HUES64 (cell line): Measurements from ENCODE around the gene FGFBP3.
"Not testable (repeated sequence)": the region's sequence is repeated elsewhere in the genome, so short reads cannot be mapped to it uniquely, and the experiment has no call there.

Experiments used
- H3K27ac ChIP-seq: 2 replicates; pipeline ENCODE4 v1.7.0; 2013; ENCODE audit warnings: low read depth, low read length, inconsistent platforms
- H3K27me3 ChIP-seq: 2 replicates; pipeline ENCODE4 v1.6.1; 2013; ENCODE audit warnings: mild to moderate bottlenecking, low read length; ENCODE audit not compliant: insufficient read depth
- H3K36me3 ChIP-seq: 2 replicates; pipeline ENCODE4 v1.6.1; 2013; ENCODE audit warnings: mild to moderate bottlenecking, low read length; ENCODE audit not compliant: insufficient read depth
- H3K4me1 ChIP-seq: 2 replicates; pipeline ENCODE4 v1.6.1; 2013; ENCODE audit warnings: mild to moderate bottlenecking, low read length, moderate library complexity; ENCODE audit not compliant: insufficient read depth
- H3K4me3 ChIP-seq: 2 replicates; pipeline ENCODE4 v1.5.1; 2013; ENCODE audit warnings: mild to moderate bottlenecking, low read length, moderate library complexity
- H3K9ac ChIP-seq: 2 replicates; pipeline ENCODE4 v1.6.1; 2013; ENCODE audit warnings: mild to moderate bottlenecking, low read depth, low read length
- H3K9me3 ChIP-seq: 2 replicates; pipeline ENCODE4 v1.6.1; 2013; ENCODE audit warnings: low read depth, low read length; ENCODE audit not compliant: insufficient read depth
- WGBS: fragments of 150-250, 120-280 bp; methylation state at CpG from one replicate; pipeline ENCODE4 v1.1.7; 2013; ENCODE audit warnings: missing lambda C conversion rate; 5-methylcytosine and 5-hydroxymethylcytosine counted together

Gene FGFBP3

GRCh38 chr10:91896212-91896756 lies 13.0 kb downstream of the FGFBP3 start:
- Histone ChIP-seq H3K27ac (no peak overlapping the region), H3K36me3 (no peaks in the 10 kb centered on the region), H3K4me1 (peaks cover 5% of the 10 kb centered on the region; the same call in 1 of the 2 replicates), H3K27me3 (no peaks in the 10 kb centered on the region), H3K9me3 (no peaks in the 10 kb centered on the region), H3K4me3 (no peak overlapping the region), H3K9ac (no peak overlapping the region)
- WGBS = 97% methylated on average over 3 of the region's 3 CpGs

- H3K27ac ChIP-seq, H3K9ac ChIP-seq, H3K36me3 ChIP-seq, H3K4me3 ChIP-seq, H3K27me3 ChIP-seq, H3K9me3 ChIP-seq: not testable (repeated sequence)
- H3K4me1 ChIP-seq = peaks cover 15% of the 10 kb centered on the region; the same call in 1 of the 2 replicates
- WGBS = 92% methylated on average over 14 of the region's 14 CpGs
Observed at GRCh38 chr10:91894261-91894685, 15.0 kb downstream of the FGFBP3 start.

DNA sequence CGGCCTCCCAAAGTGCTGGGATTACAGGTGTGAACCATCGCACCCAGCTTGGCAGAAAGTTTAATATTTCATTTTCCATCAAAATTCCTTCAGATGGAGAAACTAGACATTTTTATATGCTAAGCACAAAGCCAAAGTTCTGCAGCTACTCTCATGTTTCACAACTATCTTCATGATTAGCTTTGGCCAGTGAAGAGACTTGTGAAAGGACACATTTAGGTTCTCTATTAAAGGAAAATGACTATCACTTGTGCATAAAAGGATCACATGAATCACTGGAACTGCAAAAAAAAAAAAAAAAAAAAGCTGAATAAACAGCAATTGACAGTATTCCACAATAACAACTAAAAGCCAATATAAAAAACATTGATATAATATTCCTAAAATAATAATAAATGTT lies 16.2 kb downstream of the FGFBP3 start:
- WGBS = 90% methylated on average over 2 of the region's 2 CpGs
- peaks cover 20% of the 10 kb centered on the region for H3K4me1 ChIP-seq
- no peaks in the 10 kb centered on the region for H3K27me3 ChIP-seq
- H3K27ac ChIP-seq = no peak overlapping the region
- no peak overlapping the region for H3K4me3 ChIP-seq
- H3K36me3 ChIP-seq = no peaks in the 10 kb centered on the region
- H3K9me3 ChIP-seq = no peaks in the 10 kb centered on the region
- no peak overlapping the region for H3K9ac ChIP-seq

- Histone ChIP-seq H3K27me3 (no peaks in the 10 kb centered on the region), H3K4me1 (peaks cover 30% of the 10 kb centered on the region), H3K9ac (no peak overlapping the region), H3K27ac (no peak overlapping the region), H3K9me3 (no peaks in the 10 kb centered on the region), H3K4me3 (no peak overlapping the region), H3K36me3 (no peaks in the 10 kb centered on the region)
- WGBS = 84% methylated on average over 1 of the region's 1 CpG
Observed at GRCh38 chr10:91891125-91892001, 17.9 kb downstream of the FGFBP3 start.

DNA sequence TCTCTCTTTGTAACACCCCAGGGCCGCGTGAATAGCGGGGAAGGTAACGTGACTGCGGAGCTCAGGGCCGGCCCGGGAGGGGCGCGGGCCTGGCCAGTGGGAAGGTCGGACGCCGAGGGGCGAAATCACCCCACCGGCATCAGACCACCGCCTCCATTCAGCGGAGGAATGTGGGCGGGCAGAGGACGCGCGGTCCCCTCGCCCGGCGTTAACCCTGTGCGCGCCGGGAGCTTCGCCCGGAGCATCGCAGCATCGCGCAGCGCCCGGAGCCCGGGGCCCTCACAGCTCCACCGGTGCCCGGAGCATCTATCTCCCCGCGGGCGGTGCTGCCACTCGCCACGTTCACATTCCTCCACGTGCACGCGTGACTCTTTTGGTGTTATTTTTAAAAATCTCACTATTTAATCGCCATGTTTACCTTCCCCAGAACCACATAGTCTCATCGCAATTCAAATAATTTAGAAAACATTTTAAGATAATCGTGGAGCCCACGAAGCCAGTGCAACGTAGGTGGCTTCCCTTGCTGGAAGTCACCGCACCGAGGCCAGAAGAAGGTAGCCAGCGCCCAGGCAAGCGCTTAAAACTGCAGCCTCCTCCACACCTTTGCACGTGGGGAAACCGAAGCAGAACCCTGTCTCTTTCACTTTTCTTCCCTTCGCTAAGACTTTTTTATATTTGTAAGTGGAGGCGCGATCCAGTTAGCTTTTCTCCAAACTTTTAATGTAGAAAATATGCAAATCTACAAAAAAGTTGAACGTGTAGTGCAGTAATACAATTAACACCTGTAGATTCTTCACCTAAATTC lies 21.8 kb downstream of the FGFBP3 start:
- H3K27me3 ChIP-seq = no peaks in the 10 kb centered on the region
- peak overlapping the region; percentile 89 for H3K27ac ChIP-seq
- H3K36me3 ChIP-seq = no peaks in the 10 kb centered on the region
- H3K4me3 ChIP-seq = peak overlapping the region; percentile 50
- peak overlapping the region; percentile 90 for H3K9ac ChIP-seq
- H3K9me3 ChIP-seq = no peaks in the 10 kb centered on the region
- WGBS = 1% methylated on average over 56 of the region's 59 CpGs
- peaks cover 60% of the 10 kb centered on the region for H3K4me1 ChIP-seq

DNA sequence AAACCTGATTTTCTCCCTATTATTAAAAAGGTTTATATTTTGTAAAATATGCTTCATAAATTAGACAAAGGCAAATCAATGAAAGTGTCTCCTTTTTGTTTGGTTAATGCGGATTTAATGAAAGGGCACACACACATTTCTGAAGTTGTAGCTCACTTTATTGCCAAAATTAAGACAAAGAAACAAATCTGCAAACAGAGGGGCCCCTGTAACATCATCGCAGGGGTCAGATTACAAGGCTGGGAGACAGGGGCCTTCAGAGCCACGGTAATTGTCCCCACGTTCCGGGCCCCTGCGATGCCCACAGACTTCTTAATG lies 22.4 kb downstream of the FGFBP3 start:
- Histone ChIP-seq H3K9me3 (no peaks in the 10 kb centered on the region), H3K36me3 (no peaks in the 10 kb centered on the region), H3K4me1 (peaks cover 60% of the 10 kb centered on the region), H3K27ac (peak overlapping the region; percentile 89), H3K27me3 (no peaks in the 10 kb centered on the region), H3K9ac (peak overlapping the region; percentile 53), H3K4me3 (peak overlapping the region; percentile 50; the same call in 1 of the 2 replicates)
- under 1% methylated on average over 5 of the region's 6 CpGs for WGBS

DNA sequence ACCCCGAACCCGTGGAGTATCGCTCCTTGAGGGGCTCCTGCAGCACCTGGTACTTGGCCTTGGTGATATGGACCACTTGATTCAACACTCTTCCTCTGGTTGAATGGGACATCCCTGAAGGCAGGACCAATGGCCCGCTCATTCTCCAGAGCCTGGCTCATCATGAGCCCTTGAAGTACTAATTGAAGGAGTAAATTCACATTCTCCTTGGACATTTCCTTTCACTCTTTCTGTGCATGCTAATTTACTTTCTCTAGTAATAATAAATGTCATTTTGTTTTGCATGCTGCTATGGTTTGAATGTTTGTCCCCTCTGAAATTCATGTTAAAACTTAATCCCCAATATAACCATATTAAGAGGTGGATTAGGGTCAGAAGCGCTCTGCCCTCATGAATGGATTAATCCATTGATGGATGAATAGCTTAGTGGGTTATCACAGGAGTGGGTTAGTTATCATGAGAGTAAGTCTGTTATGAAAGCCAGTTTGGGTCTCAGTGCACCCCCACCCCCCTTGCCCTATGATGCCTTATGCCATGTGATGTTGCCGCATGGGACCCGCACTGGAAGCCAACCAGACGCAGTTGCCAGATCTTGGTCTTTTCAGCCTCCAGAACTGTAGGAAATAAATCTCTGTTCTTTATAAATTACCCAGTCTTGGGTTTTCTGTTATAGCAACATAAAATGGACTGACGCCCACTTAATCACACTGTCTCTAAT lies 23.8 kb downstream of the FGFBP3 start:
- no peaks in the 10 kb centered on the region for H3K36me3 ChIP-seq
- peaks cover 59% of the 10 kb centered on the region for H3K4me1 ChIP-seq
- H3K27ac ChIP-seq = peak overlapping the region; percentile 80; the same call in 1 of the 2 replicates
- 95% methylated on average over 8 of the region's 9 CpGs for WGBS
- no peaks in the 10 kb centered on the region for H3K9me3 ChIP-seq
- H3K27me3 ChIP-seq = no peaks in the 10 kb centered on the region
- H3K4me3 ChIP-seq = no peak overlapping the region
- H3K9ac ChIP-seq = no peak overlapping the region

DNA sequence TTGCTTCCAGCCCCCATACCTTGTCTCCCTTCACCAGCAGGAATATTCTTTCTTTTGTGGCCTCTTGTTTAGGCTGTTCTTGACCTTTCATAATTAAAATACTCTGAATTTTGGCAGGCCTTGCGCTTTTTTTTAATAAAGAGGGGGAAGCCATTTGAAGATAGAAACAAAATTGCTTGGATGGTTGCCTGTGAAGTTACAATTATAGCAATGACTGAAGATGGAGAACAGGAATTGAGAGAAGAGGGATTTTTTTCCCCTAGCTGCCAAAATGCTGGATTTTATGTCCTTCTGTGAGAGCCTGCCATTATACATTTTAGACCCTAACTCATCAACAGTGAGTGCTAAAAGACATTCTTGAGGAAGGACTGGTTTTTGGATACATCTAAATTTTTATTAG lies 24.8 kb downstream of the FGFBP3 start:
- Histone ChIP-seq H3K4me1 (peaks cover 60% of the 10 kb centered on the region), H3K9me3 (no peaks in the 10 kb centered on the region), H3K4me3 (no peak overlapping the region), H3K9ac (peak overlapping the region; percentile 12; the same call in 1 of the 2 replicates), H3K27ac (peak overlapping the region; percentile 80), H3K27me3 (no peaks in the 10 kb centered on the region), H3K36me3 (no peaks in the 10 kb centered on the region)
- WGBS = 89% methylated on average over 1 of the region's 1 CpG

DNA sequence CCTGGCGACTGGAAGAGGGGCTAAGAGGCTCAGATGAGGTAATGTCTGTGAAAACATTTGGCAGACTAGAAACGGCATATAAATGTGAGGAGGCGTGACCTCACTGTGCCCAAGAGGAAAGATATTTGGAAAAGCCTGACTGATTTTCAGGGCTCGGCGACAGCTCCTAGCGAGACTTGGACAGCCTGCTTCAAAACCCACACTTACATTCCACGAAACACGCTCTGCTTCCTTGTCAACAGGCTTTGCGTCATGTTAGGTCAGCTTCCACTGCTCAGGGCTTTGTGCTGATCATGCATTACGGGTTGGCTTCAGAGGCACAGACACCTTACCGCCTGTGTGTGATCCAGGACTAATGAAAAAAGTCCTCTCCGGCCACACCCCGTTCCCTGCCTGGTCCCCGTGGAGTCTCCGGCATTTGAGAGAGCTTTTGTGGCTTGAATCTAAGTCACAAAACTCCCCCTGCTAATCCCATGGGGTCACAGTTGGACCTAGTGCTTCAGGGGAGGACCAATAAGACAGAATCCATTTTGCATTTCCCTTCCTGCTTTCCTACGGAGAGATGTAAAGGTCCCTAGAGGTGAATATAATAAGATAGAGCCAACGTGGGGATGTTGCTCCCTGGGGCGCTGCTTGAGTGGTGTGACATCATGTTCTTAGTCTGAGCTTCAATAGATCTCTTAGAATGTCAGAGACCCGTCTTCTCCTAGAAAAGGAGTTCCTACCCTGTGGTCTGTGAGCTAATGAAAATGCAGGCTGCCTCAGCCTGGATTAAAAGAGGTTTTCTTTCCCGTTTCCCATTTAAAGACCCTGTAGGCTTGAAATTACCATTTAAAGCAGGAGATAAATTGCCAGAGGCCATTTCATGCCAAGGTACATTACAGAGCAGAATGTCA lies 25.5 kb downstream of the FGFBP3 start:
- H3K27ac ChIP-seq = peak overlapping the region; percentile 80
- no peaks in the 10 kb centered on the region for H3K9me3 ChIP-seq
- H3K4me1 ChIP-seq = peaks cover 63% of the 10 kb centered on the region
- H3K27me3 ChIP-seq = no peaks in the 10 kb centered on the region
- no peaks in the 10 kb centered on the region for H3K36me3 ChIP-seq
- peak overlapping the region; percentile 1; the same call in 1 of the 2 replicates for H3K4me3 ChIP-seq
- 26% methylated on average over 20 of the region's 20 CpGs for WGBS
- peak overlapping the region; percentile 28; the same call in 1 of the 2 replicates for H3K9ac ChIP-seq

DNA sequence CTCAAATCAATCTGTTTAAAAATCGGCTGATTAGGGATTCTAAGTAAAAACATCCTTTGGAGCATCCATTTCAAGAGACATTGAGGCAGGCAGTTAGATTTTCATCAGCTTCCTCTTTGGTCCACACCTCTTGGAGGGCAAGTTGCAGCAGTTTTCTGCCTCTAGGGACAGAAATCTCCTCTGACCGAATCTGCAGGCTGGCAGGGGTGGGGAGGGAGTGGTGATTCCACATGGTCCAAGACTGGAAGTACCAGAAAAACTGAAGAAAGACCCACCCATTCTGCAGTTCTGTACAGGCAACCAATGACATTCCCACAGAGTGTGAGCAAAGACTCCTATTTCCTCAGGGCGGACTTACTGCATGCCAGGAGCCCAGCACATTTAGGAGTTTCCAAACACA lies 29.0 kb downstream of the FGFBP3 start:
- Histone ChIP-seq H3K27me3 (no peaks in the 10 kb centered on the region), H3K4me1 (peaks cover 41% of the 10 kb centered on the region), H3K4me3 (no peak overlapping the region), H3K9me3 (no peaks in the 10 kb centered on the region), H3K27ac (peak overlapping the region; percentile 16; the same call in 1 of the 2 replicates), H3K36me3 (no peaks in the 10 kb centered on the region), H3K9ac (no peak overlapping the region)
- WGBS = 53% methylated on average over 3 of the region's 3 CpGs
